Large intestine (tissue), 12 donors: ENCODE results near the gene CDHR3. TPM values are rescaled to one million over a fixed set of nuclear protein-coding genes. Genes with fewer than 3 reads are reported as not detected.

Experiments
- DNase-seq, 2 donors: peaks; one replicate each; pipeline versions ENCODE4 v3.0.0 to v3.0.0-alpha.2; 2013
- H3K27ac ChIP-seq: one replicate; pipeline ENCODE4 v1.5.1; 2013; ENCODE audit warnings: low read length
- H3K27me3 ChIP-seq: 2 replicates; pipeline ENCODE4 v1.6.1; 2013; ENCODE audit warnings: low read length; ENCODE audit not compliant: control insufficient read depth, insufficient read depth
- H3K36me3 ChIP-seq: 2 replicates; pipeline ENCODE4 v1.6.1; 2013; ENCODE audit warnings: low read length; ENCODE audit not compliant: control insufficient read depth, insufficient read depth
- H3K4me1 ChIP-seq: one replicate; pipeline ENCODE4 v1.6.1; 2013; ENCODE audit warnings: low read length; ENCODE audit not compliant: control insufficient read depth, insufficient read depth
- H3K4me3 ChIP-seq: one replicate; pipeline ENCODE4 v1.5.1; 2013; ENCODE audit warnings: low read length
- H3K9me3 ChIP-seq: one replicate; pipeline ENCODE4 v1.6.1; 2013; ENCODE audit warnings: mild to moderate bottlenecking, low read depth, low read length, moderate library complexity; ENCODE audit not compliant: control insufficient read depth
- whole genome bisulfite sequencing: methylation state at CpG from one replicate; pipeline ENCODE4 v1.1.5; 2013; ENCODE audit warnings: low lambda C conversion rate; ENCODE audit not compliant: insufficient coverage; 5-methylcytosine and 5-hydroxymethylcytosine counted together
- long read RNA-seq, 11 donors: transcript quantifications; one replicate each; lab custom pipeline, GENCODE V29; 2026
- polyA plus RNA-seq: library from polyadenylated mRNA; unstranded; fragments of 120-200 nt; gene quantifications from one replicate; pipeline ENCODE4 v1.2.1, GENCODE V29; 2013

CDHR3 gene, protein sequence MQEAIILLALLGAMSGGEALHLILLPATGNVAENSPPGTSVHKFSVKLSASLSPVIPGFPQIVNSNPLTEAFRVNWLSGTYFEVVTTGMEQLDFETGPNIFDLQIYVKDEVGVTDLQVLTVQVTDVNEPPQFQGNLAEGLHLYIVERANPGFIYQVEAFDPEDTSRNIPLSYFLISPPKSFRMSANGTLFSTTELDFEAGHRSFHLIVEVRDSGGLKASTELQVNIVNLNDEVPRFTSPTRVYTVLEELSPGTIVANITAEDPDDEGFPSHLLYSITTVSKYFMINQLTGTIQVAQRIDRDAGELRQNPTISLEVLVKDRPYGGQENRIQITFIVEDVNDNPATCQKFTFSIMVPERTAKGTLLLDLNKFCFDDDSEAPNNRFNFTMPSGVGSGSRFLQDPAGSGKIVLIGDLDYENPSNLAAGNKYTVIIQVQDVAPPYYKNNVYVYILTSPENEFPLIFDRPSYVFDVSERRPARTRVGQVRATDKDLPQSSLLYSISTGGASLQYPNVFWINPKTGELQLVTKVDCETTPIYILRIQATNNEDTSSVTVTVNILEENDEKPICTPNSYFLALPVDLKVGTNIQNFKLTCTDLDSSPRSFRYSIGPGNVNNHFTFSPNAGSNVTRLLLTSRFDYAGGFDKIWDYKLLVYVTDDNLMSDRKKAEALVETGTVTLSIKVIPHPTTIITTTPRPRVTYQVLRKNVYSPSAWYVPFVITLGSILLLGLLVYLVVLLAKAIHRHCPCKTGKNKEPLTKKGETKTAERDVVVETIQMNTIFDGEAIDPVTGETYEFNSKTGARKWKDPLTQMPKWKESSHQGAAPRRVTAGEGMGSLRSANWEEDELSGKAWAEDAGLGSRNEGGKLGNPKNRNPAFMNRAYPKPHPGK
- polyA plus RNA-seq, result 36.0 TPM
- long read RNA-seq, donor 1, result 0 reads
- long read RNA-seq, donor 2, partial matches to known transcripts, result 0 of 1 reads
- long read RNA-seq, donor 2, other reads (novel, unspliced or antisense), result 0 of 1 reads
- long read RNA-seq, donor 3, partial matches to known transcripts, result 10 of 11 reads
- long read RNA-seq, donor 3, other reads (novel, unspliced or antisense), result 0 of 11 reads
- long read RNA-seq, donor 4, result 0 reads
- long read RNA-seq, donor 5, result 0 reads
- long read RNA-seq, donor 6, partial matches to known transcripts, result 10 of 11 reads
- long read RNA-seq, donor 6, other reads (novel, unspliced or antisense), result 0 of 11 reads
- long read RNA-seq, donor 7, result 0 reads
- long read RNA-seq, donor 8, result 0 reads
- long read RNA-seq, donor 9, partial matches to known transcripts, result 0 of 1 reads
- long read RNA-seq, donor 9, other reads (novel, unspliced or antisense), result 0 of 1 reads
- long read RNA-seq, donor 10, partial matches to known transcripts, result 6 of 9 reads
- long read RNA-seq, donor 10, other reads (novel, unspliced or antisense), result 0 of 9 reads
- long read RNA-seq, donor 11, partial matches to known transcripts, result 0 of 2 reads
- long read RNA-seq, donor 11, other reads (novel, unspliced or antisense), result 0 of 2 reads

DNA sequence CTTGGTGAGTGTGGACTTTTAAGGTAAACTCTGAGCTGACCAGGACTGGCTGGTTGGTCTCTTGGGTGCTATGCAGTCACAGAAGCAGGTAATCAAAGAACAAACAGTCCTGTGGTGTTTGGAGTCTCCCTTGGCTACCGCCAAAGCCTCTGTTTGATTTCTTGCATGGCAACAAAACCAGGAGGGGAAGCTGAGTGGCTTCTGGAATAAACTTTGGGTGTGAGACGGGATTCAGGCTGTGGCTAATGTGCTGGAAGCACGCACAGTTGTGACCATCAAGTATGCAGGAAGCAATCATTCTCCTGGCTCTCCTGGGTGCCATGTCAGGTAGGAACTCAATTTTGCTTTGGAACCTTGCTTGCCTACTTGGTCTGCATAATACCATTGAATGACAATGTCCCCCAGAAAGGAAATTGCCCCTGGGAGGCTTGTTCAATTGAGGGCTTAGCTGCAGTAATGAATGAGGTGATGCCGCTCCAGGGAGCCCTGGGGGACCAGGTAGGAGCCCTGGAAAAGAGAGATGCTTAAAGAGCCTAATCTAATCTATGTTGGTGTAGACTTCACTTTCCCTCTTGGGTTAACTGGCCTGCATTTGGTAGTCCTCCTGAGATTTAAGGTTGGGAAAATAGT is at the start of gene CDHR3:
Gene CDHR3 (plus strand): TSS at position 227 of the 630 bp plus-strand sequence. CDS start 55 bp downstream, at position 282.
- no peak within 1 kb of the TSS for H3K27ac ChIP-seq
- DNase-seq, result peak in 1 of 2 donors; percentile 31
- no peaks in the 10 kb centered on the region for H3K36me3 ChIP-seq
- no peaks in the 10 kb centered on the region for H3K4me1 ChIP-seq
- no CpG with 5 or more reads among the region's 4 CpGs for WGBS
- no peak within 1 kb of the TSS for H3K4me3 ChIP-seq
- no peaks in the 10 kb centered on the region for H3K9me3 ChIP-seq
- peaks cover 2% of the 10 kb centered on the region for H3K27me3 ChIP-seq

DNA sequence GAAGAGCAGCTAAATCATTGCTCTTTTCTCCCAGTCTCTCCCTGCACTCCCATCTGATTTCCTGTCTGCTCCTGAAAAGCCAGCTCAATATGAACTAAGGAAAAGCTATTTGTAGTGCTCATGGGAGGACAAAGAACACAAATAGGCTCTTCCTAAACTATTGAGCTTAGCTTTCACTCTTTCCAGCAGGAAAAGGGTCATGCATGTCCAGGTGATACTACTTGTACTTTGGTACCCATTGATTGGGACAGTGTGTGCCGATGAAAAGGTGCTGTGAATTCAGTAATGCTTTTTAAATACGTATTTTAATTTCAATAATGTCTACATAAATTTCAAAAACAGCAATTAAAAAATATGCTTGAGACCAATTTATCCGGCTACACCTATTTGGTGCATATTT is 49.1 kb upstream of the CDHR3 start:
- peaks cover 19% of the 10 kb centered on the region for H3K36me3 ChIP-seq
- no peak overlapping the region for H3K27ac ChIP-seq
- 60% methylated on average over 2 of the region's 3 CpGs for WGBS
- H3K27me3 ChIP-seq, result no peaks in the 10 kb centered on the region
- H3K4me1 ChIP-seq, result no peaks in the 10 kb centered on the region
- H3K9me3 ChIP-seq, result no peaks in the 10 kb centered on the region
- no peak for DNase-seq
- no peak overlapping the region for H3K4me3 ChIP-seq

GRCh38 chr7:105916603-105917002 is 46.5 kb upstream of the CDHR3 start:
- no peaks in the 10 kb centered on the region for H3K9me3 ChIP-seq

GRCh38 chr7:105917659-105918058 is 45.4 kb upstream of the CDHR3 start:
- no peak for DNase-seq
- no CpG with 5 or more reads among the region's 2 CpGs for WGBS
- Histone ChIP-seq H3K4me3 (no peak overlapping the region), H3K27ac (no peak overlapping the region), H3K4me1 (no peaks in the 10 kb centered on the region), H3K9me3 (no peaks in the 10 kb centered on the region), H3K27me3 (no peaks in the 10 kb centered on the region), H3K36me3 (peaks cover 13% of the 10 kb centered on the region)

More at GRCh38 chr7:105916603-105917002, 46.5 kb upstream of the CDHR3 start:
- H3K27me3 ChIP-seq, result no peaks in the 10 kb centered on the region
- H3K4me3 ChIP-seq, result no peak overlapping the region
- H3K27ac ChIP-seq, result no peak overlapping the region
- no peaks in the 10 kb centered on the region for H3K4me1 ChIP-seq
- 100% methylated on average over 1 of the region's 1 CpG for WGBS
- peaks cover 9% of the 10 kb centered on the region for H3K36me3 ChIP-seq
- DNase-seq, result no peak

- WGBS, result no CpG with 5 or more reads among the region's 4 CpGs
- H3K4me3 ChIP-seq, result no peak overlapping the region
Observed at GRCh38 chr7:105920766-105921165, 42.3 kb upstream of the CDHR3 start.

GRCh38 chr7:105924945-105925344 is 38.1 kb upstream of the CDHR3 start:
- no CpG with 5 or more reads among the region's 1 CpG for WGBS
- DNase-seq, result no peak
- Histone ChIP-seq H3K27ac (no peak overlapping the region), H3K27me3 (no peaks in the 10 kb centered on the region), H3K4me1 (no peaks in the 10 kb centered on the region), H3K36me3 (peaks cover 14% of the 10 kb centered on the region), H3K9me3 (peaks cover 9% of the 10 kb centered on the region), H3K4me3 (no peak overlapping the region)

More at GRCh38 chr7:105920766-105921165, 42.3 kb upstream of the CDHR3 start:
- Histone ChIP-seq H3K36me3 (peaks cover 11% of the 10 kb centered on the region), H3K4me1 (no peaks in the 10 kb centered on the region), H3K27ac (no peak overlapping the region), H3K27me3 (no peaks in the 10 kb centered on the region), H3K9me3 (peaks cover 9% of the 10 kb centered on the region)
- no peak for DNase-seq

- Histone ChIP-seq H3K36me3 (peaks cover 14% of the 10 kb centered on the region), H3K4me1 (no peaks in the 10 kb centered on the region), H3K4me3 (no peak overlapping the region), H3K27ac (no peak overlapping the region), H3K27me3 (no peaks in the 10 kb centered on the region), H3K9me3 (peaks cover 9% of the 10 kb centered on the region)
- WGBS, result no CpG with 5 or more reads among the region's 3 CpGs
- DNase-seq, result no peak
Observed at GRCh38 chr7:105926131-105926530, 36.9 kb upstream of the CDHR3 start.

GRCh38 chr7:105931179-105931578 is 31.9 kb upstream of the CDHR3 start:
- H3K4me1 ChIP-seq, result no peaks in the 10 kb centered on the region

GRCh38 chr7:105932835-105933477 is 30.1 kb upstream of the CDHR3 start:
- 86% methylated on average over 1 of the region's 8 CpGs for WGBS
- DNase-seq, result no peak
- Histone ChIP-seq H3K4me3 (no peak overlapping the region), H3K27me3 (no peaks in the 10 kb centered on the region), H3K4me1 (no peaks in the 10 kb centered on the region), H3K27ac (no peak overlapping the region), H3K9me3 (no peaks in the 10 kb centered on the region), H3K36me3 (peaks cover 2% of the 10 kb centered on the region)

More at GRCh38 chr7:105931179-105931578, 31.9 kb upstream of the CDHR3 start:
- peaks cover 2% of the 10 kb centered on the region for H3K36me3 ChIP-seq
- H3K4me3 ChIP-seq, result no peak overlapping the region
- DNase-seq, result no peak
- no peaks in the 10 kb centered on the region for H3K27me3 ChIP-seq
- no peak overlapping the region for H3K27ac ChIP-seq
- 89% methylated on average over 1 of the region's 4 CpGs for WGBS
- H3K9me3 ChIP-seq, result no peaks in the 10 kb centered on the region
